ENCODE data around the gene SHKBP1.

The SHKBP1 gene

DNA sequence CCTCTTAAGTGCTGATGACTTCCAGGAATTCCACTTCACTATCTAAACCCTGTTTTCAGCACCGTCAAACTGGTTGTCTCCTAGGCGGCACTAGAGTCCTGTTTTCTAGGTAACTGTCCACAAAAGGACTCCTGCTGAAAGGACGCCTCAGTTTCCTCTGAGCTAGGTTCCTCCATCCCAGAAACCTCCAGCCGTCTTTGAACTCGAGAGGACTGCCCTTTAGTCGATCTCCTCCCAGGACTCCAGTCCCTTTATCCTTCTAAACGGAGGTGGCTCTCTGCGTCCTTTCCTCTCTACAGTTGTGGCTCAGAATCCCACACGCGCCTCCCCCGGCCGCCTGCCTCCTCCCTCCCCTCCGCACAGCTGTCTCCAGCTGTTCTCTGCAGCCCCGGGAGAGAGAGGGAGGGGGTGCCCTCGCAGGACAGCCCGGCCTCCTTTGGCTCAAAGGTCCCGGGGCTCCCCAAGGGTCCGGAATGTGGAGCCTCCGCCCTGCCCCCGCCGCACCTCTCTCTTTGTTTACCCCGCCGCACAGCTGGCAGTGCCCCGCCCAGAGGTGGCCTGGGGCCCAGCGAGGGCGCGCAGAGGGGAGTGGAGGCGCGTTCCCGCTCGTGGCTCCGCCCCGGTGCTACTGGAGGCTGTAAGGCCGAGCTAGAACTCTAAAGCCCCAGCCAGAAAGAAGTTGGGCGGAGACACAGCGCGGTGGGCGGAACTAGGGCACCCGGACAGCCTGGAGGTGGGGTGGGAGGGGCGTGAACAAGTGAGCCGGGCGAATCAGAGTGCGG, 26.9 kb downstream of the SHKBP1 start:
- DNase-seq = peak; percentile 94

DNA sequence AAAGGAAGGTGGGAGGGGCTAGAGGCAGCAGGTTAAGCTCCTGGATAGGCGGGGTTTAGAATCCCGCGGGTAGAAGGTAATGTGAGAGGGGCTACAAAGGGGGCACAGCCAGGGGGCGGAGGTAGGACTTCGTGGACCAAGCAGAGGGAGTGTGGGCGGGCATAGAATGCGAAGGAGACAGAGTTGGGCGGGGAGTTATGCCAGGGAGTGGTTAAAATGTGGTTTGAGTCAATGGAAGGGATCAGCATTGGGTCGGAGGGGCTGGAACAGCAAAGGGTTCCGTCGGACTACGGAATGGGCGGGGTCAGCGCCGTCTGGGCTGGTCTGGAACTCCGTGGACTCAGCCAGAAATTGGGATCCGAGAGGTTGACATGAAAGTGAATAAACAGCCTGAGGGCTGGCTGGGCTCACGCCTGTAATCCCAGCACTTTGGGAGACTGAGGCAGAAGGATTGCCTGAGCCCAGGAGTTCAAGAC, 27.5 kb downstream of the SHKBP1 start:
- DNase-seq = no peak

DNA sequence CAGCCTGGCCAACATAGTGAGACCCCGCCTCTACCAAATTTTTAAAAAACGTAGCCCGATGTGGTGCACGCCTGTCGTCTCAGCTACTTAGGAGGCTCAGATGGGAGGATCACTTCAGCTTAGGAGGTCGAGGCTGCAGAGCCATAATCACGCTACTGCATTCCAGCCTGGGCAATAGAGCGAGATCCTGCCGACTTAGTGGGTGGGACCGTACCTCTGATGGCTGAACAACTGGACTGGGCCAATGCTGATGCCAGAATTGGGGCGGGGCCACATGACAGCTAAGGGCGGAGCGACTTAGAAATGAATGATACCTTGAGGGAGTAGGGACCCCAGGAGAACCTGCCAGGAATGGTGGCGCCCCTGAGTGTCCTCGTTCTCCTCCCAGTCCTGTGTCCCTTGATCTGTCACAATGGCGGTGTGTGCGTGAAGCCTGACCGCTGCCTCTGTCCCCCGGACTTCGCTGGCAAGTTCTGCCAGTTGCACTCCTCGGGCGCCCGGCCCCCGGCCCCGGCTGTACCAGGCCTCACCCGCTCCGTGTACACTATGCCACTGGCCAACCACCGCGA, 28.1 kb downstream of the SHKBP1 start:
- DNase-seq = no peak

DNA sequence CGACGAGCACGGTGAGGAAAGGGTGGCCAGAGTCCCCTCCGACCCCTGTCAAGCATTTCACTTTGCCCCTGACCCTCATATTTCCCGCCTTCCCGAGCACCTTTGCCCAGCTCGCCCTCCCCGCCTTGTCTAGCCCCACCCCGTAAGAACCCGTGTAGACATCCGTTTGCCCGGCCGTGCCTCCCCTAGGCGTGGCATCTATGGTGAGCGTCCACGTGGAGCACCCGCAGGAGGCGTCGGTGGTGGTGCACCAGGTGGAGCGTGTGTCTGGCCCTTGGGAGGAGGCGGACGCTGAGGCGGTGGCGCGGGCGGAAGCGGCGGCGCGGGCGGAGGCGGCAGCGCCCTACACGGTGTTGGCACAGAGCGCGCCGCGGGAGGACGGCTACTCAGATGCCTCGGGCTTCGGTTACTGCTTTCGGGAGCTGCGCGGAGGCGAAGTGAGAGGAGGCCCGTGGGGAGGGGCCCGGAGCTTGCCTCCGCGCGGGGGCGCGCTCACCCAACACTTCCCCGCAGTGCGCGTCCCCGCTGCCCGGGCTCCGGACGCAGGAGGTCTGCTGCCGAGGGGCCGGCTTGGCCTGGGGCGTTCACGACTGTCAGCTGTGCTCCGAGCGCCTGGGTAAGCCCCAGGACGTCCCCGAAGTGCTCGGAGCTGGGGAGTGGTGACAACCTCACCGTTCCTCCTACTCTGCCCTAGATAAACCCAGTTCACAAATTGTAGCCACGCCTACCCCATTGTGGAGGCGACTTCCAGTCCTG, 28.7 kb downstream of the SHKBP1 start:
- DNase-seq = peak; percentile 77

DNA sequence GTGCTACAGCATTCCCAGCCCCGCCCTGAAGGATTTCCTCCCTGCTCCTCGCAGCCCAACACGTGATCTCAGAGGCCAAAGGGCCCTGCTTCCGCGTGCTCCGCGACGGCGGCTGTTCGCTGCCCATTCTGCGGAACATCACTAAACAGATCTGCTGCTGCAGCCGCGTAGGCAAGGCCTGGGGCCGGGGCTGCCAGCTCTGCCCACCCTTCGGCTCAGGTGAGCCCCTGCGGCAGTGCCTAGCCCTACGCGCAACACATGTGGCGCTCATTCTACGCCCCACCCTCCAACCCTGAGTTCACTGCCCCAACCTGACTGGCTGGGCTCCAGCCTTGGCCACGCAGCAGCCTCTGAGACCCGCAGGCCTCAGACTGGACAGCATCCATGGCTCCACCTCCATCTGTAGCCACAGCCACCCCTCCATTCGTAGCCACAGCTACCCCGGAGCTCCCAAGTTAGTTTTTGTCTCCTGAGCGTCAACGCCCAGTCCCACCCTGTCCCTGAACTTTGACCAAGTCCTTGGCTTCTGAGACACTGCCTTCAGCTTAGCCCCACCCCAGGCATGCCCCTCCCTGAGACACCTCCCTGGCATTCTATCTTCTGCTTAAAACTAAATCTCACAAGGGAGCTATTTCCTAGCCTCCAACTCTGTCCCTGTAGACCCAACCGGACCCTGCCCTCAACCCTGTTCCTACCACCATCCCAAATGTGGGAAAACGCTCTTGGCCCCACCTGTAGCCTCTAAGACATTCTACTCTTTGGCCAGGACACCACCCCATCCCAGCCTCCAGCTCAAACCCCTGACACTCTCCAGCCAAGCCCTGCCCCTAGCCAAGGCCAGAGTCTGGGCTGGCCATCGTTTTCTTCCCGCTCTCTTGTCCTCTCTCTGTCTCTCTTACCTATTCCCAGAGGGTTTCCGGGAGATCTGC, 30.9 kb downstream of the SHKBP1 start:
- DNase-seq = no peak

DNA sequence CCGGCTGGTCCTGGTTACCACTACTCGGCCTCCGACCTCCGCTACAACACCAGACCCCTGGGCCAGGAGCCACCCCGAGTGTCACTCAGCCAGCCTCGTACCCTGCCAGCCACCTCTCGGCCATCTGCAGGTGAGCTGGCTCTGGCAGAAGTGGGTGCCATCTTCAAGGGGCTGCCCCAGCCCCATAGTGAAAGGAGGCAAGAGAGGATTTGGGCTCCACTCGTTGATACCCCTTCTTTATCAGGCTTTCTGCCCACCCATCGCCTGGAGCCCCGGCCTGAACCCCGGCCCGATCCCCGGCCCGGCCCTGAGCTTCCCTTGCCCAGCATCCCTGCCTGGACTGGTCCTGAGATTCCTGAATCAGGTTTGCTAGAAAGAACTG, 31.6 kb downstream of the SHKBP1 start:
- DNase-seq = no peak

DNA sequence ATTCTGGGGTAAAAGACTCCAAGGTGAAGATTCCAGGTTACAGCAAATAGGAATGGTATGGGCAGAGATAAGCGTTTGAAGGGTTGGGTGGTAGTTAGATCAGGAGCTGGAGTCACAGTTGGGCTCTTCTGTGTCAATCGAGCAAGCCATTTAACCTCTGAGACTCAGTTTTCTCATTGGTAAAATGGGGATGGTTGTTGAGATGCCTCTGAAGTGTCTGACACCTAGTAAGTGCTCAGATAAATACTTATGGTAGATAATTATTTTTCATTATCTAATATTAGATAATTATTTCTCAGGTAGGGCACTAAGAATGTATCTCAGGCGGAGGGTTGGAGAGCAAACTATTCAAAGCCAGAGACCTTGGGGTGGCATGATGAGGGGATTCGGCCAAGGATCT, 32.3 kb downstream of the SHKBP1 start:
- DNase-seq = no peak

DNA sequence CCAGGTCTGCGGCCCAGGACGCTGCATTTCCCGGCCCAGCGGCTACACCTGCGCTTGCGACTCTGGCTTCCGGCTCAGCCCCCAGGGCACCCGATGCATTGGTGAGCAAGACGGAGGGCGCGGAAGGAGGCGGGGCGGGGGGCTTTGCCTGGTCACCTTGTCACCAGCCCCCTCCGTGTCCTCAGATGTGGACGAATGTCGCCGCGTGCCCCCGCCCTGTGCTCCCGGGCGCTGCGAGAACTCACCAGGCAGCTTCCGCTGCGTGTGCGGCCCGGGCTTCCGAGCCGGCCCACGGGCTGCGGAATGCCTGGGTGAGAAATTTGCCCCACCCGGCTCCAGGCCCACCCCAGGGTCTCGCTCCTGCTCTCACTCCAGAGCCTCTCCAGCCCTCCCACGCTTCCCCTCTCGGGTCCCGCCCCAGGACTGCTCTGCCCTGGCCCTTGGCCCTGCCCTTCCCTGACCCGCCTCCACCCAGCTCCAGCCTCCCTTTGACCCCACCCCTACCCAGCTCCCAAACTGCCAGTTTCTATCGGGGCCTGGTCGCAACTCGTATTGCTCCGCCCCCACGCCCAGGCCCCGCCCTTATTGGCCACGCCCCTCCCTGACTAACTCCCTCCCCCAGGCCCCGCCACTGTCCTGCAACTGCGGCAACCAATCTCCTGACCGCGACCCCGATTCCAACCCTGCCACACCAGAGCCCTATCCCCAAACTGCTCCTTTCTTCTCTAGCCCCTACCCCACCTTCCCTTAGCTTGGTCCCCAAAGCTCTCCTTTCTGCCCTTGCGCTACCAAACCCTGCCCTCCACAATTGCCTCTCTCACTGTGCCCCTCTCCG, 33.1 kb downstream of the SHKBP1 start:
- peak; percentile 87 for DNase-seq

DNA sequence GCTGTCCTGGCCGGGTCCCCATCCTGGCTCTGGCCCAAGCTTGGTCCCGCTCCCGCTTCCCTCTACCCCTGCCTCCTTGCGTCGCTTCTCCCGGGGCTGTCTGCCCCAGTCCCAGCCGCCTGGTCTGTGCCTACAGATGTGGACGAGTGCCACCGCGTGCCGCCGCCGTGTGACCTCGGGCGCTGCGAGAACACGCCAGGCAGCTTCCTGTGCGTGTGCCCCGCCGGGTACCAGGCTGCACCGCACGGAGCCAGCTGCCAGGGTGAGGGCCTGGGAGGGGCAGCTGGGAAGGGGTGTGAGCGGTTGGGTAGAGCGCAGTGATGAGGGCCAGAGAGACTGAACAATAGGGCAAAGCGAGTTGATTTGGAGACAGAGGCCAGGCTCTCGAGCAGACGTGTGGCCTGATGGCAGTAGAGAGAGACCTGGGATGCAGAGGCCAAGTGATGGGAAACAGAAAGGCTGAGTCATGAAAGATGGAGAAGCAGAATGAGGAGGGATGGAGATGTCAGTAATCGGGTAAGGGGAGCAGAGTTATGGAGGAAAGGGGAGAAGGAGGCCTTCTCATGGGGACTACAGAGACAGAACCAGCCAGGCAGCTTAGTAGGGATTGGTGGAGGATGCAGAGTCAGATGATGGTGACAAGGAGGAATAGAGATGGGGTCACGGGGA, 33.9 kb downstream of the SHKBP1 start:
- peak; percentile 63 for DNase-seq

DNA sequence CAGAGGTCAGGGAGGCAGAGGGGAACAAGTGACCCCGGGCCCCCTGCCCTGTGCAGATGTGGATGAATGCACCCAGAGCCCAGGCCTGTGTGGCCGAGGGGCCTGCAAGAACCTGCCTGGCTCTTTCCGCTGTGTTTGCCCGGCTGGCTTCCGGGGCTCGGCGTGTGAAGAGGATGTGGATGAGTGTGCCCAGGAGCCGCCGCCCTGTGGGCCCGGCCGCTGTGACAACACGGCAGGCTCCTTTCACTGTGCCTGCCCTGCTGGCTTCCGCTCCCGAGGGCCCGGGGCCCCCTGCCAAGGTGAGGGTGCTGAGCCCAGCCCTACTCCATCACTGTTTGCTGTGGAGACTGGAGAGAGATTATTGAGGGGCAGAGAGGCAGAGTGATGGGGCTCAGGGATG, 34.4 kb downstream of the SHKBP1 start:
- no peak for DNase-seq

DNA sequence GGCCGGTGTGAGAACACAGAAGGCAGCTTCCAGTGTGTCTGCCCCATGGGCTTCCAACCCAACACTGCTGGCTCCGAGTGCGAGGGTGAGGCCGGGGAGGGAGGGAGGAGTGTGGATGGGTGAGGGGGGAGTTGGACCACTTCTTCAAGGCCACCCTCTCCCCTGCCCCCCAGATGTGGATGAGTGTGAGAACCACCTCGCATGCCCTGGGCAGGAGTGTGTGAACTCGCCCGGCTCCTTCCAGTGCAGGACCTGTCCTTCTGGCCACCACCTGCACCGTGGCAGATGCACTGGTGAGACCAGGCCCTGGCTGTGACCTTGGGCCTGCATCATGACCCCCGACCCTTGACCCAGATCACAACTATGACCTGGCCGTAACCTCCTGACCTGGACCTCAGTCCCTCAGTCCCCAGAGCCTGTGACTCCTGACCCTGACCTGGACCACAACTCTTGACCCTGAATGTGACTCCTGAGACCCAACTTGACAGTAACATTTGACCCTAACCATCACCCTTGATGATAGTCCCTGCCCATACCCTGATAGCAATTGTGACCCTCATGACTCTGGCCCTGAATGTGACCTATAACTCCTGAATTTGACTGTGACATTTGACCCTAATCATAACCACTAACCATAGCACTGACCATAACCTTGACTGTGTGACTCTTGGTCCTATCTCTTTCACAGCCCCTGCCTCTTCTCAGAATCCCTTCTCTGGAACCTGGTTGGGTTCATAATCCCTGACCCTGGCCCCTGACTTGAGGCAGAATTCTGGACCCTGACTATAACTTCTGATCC, 35.4 kb downstream of the SHKBP1 start:
- DNase-seq = no peak

DNA sequence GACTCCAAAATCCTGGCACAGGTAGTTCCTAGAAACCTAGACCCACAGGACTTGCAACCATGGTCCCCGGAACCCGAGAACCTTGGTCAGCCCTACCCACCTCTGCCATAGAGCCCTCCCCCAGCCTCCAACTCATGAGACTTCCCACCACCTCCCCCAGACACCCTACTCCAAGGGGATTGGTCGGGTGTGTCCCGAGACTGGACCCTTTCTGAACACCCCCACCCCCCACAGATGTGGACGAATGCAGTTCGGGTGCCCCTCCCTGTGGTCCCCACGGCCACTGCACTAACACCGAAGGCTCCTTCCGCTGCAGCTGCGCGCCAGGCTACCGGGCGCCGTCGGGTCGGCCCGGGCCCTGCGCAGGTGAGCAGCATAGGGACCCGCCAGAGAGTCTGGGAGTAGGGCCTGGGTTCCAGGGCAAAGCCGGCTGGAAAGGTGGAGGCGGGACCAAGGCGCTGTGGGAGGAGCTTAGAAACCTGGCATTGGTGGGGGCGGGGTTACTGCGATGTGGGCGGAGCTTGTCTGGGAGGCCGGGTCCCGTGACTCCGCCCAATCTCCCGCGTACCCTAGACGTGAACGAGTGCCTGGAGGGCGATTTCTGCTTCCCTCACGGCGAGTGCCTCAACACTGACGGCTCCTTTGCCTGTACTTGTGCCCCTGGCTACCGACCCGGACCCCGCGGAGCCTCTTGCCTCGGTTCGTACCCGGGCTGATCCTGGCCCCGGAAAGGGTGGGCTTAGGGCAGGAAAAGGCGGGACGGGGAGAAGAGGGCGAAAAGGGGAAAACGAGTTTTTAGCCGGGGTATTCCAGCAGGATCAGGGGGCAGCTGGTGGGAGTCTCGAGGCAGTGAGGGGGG, 36.4 kb downstream of the SHKBP1 start:
- DNase-seq = peak; percentile 84

DNA sequence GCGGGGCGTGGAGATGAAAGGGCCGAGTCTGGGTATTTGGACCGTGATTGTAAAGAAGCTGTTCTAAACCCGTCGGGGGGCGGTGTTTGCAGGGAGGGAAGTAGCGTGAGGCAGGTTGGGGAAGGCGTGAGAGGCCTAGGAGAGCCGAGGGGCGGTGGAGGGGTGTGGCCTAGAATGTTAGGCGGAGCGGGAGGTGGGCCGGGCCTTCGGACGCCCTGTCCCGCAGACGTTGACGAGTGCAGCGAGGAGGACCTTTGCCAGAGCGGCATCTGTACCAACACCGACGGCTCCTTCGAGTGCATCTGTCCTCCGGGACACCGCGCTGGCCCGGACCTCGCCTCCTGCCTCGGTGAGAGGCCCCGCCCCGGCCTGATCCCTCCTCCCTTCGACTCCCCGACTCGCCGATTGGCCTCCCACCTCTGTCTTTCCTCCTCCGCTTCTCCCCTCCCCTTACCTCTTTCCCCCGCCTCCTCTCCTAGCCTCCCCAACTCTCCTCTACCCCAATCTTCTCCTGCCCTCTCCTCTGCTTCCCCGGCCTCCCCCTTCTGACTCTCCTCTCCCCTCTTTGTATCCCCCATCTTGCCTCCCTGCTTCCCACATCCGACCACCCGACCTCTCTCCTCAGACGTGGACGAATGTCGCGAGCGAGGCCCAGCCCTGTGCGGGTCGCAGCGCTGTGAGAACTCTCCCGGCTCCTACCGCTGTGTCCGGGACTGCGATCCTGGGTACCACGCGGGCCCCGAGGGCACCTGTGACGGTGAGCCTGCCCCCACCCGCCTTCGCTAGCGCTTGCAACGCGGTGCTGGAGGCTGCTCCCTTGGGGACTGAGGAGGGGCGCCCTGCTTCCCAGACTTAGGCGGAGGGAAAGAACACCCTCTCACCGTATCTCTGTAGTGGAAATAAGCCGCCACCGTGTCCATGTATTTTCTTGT, 37.3 kb downstream of the SHKBP1 start:
- peak; percentile 89 for DNase-seq

DNA sequence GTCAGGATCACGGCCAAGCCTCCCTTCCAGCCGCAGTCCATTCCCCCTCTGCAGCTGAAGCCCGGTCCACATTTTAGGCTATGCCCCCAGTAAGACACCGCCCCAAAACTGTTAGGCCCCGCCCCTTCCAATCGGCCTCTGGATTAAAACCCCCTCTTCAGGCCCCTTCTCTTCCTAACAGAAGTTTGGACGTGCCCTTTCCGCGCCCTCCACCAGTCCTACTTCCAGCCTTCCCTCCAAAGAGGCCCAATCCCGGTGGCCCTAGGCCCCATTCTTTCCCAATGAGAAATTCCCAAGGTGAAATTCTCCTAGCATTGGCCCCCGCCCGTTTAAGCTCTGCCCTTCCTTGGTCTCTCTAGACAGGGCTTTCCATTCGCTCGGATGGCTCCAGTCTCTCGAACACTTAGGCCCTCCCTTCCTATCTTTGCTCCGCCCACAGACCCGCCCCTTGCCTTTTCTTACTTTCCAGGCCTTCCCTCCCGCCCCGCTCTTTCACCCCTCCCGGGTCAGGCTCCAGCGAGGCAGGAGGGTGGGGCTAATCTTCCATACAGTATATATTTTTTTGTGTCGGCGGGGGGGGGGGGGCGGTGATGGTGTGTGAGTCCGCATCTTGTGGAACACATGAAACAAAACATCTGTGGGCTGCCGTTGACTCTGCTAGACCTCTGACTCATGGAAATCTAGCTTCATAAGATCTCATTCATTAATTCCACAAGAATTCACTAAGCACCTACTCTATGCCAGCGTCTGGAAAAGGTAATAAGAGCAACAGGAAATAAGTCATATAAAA, 38.1 kb downstream of the SHKBP1 start:
- DNase-seq = peak; percentile 98

DNA sequence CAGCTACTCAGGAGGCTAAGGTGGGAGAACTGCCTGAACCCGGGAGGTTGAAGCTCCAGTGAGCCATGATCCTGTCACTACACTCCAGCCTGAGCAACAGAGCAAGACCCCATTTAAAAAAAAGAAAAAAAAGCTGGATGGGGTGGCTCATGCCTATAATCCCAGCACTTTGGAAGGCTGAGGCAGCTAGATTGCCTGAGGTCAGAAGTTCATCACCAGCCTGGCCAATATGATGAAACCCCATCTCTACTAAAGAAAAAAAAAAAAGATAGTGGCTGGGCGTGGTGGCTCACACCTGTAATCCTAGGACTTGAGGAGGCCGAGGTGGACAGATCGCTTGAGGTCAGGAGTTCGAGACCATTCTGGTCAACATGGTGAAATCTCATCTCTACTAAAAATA, 39.5 kb downstream of the SHKBP1 start:
- DNase-seq = no peak

DNA sequence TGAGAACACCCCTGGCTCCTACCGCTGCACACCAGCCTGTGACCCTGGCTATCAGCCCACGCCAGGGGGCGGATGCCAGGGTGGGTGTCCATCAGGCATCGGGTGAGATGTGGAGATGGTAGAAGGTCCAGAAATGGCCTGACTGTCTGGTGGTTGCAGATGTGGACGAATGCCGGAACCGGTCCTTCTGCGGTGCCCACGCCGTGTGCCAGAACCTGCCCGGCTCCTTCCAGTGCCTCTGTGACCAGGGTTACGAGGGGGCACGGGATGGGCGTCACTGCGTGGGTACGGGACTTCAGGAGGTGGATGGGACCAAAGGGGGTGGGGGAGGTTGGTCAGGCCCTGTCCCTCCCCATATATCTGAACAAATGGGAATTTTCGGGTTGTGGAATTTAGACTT, 40.3 kb downstream of the SHKBP1 start:
- DNase-seq = no peak

DNA sequence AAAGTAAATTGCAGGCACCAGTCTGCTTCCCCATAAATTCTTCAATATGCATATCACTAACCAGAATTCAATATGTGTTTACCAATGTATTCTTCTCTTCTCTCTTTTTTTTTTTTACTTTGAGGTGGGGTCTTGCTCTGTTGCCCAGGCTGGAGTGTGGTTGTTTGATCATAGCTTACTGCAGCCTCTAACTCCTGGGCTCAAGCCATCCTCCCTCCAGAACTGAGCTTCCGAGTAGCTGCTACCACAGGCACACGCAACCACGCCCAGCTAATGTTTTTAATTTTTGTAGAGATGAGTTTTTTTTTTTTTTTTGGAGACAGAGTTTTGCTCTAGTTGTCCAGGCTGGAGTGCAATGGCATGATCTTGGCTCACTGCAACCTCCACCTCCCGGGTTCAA, 41.3 kb downstream of the SHKBP1 start:
- DNase-seq = no peak

Measured in stimulated activated CD4-positive, alpha-beta T cell treated with anti-CD3 and anti-CD28 coated beads, Interleukin-4, amount 100 ng/mL, for 1 hour (primary cell).